Stimulated activated CD4-positive, alpha-beta T cell treated with anti-CD3 and anti-CD28 coated beads, Interleukin-1b, Interleukin-23, amount 100 ng/mL, for 4 hours (primary cell): ENCODE results near the gene DRAM1.
A peak's percentile ranks its signal among the peaks of the same experiment; 100 is the strongest.
"Not testable (repeated sequence)": the region's sequence is repeated elsewhere in the genome, so short reads cannot be mapped to it uniquely, and the experiment has no call there.

ENCODE experiments used
- DNase-seq, 2 donors: peaks; one replicate each; pipeline ENCODE4 v3.0.0-alpha.2; 2020; ENCODE audit warnings: low read depth in 2 of 2

The DRAM1 gene, protein sequence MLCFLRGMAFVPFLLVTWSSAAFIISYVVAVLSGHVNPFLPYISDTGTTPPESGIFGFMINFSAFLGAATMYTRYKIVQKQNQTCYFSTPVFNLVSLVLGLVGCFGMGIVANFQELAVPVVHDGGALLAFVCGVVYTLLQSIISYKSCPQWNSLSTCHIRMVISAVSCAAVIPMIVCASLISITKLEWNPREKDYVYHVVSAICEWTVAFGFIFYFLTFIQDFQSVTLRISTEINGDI

DNA sequence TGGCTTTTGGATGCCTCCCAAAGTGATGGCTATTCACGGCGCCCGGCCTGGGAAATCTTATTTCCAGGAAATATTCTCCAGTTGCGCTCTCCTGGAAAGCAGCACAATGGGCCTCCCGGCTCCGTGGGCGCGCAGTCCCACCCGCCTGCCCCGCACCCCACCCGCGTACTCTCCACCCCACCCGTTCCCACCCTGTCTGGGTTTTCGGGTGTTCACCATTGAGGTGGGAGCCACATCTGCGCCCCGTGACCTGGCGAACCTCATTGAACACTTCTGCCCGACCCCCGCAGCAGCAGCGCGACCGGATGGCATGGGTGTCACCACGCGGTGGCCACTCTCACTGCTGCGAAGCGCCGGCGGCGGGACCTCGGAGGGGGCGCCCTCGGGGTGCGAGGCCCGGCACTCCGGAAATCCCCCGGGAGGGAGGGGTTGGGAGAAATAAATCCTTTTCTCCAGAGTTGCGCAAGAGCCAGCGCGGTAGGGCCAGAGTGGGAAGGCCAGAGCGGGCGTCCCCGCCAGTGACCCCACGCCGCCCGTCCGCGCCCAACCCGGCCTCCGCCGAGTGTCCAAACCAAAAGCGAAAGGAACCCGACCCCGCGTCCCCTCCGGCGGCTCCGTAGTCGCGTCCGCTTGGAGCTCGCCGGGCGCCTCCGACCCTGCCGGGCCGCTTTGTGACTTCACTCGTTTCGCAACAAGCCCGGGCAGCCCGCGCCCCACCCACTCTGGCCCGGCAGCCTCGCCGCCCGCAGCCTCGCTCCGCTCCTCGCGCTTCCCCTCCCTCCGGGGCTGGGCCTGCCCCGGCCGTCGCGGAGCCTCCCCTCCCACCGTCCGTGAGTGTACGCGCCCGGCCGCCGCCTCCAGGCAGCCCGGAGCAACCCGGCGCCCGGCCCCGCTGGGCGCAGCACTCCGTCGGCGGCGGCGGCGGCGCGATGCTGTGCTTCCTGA, at the start of gene DRAM1:
Gene DRAM1 (plus strand): TSS at position 720 of the 945 bp plus-strand sequence. CDS start 210 bp downstream, at position 930.
- DNase-seq: peak; percentile 50 to 65

DNA sequence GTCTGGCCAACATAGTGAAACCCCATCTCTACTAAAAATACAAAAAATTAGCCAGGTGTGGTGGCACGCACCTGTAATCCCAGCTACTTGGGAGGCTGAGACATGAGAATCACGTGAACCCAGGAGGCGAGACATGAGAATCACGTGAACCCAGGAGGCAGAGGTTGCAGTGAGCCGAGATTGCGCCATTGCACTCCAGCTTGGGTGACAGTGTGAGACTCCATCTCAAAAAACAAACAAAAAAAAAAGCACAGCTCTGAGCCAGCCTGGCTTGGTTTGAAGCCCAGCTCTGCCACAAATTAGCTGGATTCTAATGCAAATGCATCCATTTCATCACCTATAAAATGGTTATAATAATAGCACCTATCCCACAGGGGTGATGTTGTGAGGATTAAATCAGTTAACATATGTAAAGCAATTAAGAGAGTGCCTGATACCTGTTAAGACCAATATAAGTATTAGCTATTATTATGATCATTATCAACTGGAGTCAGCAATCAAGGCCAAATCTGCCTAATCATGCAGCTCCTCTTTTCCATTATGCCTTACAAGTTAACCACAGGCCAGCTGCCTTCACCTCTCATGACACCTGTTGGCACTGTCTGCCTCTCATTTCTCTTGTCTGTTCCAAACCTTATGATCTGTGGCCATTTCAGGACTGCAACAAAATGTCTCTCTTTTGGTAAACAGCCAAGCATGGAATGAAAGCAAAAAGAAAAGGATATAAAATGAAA, 48.8 kb upstream of the DRAM1 start:
- DNase-seq: no peak

DNA sequence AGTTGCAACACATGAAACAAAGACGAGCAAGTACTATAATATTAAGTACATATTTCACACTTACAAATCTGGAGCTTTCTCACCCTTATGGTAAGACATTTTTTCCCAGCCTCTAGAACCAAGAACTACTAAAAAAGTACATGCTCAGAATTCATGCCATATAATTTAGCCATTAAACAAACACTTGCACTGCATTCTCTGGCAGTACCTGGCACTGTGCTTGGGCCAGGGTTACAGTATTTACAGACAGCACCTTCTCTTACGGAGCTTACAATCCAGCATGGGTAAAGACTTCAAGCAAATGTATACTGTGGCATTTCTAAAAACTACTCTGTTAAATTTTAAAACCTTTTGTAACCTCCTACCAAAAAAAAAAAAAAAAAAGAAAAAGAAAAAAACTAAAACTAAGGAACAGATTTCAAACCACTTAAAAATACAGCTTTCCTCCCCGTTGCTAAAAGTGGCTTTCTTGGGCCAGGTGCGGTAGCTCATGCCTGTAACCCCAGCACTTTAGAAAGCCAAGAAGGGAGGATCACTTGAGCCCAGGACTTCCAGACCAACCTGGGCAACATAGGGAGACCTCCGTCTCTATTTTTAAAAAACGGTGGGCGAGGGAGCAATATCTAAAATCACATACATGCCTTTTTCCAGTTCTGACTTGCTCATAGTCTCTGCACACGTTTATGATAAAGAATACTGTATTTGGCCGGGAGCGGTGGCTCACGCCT, 47.6 kb upstream of the DRAM1 start:
- DNase-seq: no peak

DNA sequence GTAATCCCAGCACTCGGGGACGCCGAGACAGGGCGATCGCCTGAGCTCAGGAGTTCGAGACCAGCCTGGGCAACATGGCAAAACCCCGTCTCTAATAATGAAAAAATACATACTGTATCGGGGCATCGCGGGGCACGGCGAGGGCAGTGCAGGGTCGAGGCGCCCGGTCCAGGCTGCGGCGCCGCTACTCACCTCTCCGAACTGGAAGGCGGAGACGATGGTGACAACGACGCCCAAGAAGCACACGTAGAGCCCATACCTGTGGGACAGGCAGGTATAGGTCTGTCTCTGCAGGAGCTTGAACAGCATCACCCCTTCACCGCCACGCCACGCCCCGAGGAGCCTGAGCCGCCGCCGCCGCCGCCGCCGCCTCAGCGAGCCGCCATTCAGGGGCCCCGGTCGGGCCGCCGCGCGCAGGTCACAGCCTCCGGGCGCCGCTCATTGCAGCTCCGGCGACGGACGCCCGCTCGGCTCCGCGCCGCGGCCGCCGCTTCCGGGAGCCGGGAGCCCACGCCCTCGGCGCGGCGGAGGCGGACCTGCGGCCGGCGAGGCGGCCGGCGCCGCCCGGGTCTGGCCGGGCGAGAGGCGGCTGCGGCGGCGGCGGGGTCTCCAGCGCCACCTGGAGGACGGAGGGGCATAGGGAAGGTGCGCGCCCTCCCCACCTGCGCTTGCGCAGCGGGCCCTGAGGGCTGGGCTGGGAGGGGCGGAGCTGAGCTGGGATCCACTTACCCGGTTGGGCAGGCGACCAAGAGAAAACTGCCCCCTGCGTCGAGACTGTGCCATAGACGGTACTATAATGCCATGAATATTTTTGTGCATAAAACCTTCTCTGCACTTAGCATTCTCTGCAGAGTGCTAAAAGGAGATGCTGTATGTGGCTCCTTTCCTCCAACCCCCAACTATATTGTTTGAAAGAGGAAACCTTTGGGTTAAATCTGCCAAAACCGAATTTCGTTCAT, 46.7 kb upstream of the DRAM1 start, which contains the start of gene GNPTAB:
Gene GNPTAB (minus strand): TSS at position 593 of the 959 bp plus-strand sequence. CDS start 284 bp downstream, at position 309.
- DNase-seq: peak; percentile 94

DNA sequence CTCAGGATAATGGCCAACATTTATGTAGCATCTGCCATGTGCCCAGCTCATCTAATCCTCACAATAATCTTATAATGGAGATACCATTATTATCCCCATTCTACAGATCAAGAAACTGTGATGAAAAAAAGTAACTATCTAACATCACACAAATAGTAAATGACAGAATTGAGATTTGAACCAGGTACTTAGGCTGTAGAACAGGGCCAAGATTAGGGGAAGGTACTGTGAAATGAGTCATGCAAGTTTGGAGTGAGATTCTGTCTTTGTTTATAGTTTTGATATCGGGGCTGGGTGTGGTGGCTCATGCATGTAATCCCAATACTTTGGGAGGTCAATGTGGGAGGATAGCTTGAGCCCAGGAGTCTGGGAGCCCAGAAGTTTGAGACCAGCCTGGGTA, 45.4 kb upstream of the DRAM1 start:
- DNase-seq: no peak

DNA sequence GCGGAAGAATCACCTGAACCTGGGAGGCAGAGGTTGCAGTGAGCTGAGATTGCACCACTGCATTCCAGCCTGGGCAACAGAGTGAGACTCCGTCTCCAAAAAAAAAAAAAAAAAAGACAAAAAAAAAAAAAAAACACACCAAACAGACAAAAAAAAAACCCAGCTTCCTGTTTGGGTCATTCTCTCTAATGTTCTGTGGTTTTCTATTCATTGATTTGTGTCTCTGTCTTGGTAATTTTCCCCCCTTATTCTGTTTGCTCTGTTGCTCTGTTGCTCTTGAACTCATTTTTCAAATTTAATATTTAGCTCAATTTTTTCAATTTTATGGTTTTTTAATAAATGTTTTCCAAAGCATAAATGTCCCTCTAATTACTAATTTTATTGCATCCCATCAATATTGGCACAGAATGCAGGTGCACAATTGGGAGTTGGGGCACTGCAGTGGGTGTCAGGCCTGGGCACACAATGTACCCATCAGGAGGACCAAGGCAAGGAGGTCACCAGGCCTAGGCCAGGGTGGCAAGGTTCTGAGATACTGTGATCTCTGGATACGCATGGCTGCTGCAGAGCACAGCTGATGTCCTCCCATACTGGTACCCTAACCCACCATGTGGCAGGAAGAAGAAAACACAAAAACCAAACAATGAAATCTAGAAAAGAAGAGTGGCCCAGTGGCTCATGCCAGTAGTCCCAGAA, 38.6 kb upstream of the DRAM1 start:
- DNase-seq: no peak

DNA sequence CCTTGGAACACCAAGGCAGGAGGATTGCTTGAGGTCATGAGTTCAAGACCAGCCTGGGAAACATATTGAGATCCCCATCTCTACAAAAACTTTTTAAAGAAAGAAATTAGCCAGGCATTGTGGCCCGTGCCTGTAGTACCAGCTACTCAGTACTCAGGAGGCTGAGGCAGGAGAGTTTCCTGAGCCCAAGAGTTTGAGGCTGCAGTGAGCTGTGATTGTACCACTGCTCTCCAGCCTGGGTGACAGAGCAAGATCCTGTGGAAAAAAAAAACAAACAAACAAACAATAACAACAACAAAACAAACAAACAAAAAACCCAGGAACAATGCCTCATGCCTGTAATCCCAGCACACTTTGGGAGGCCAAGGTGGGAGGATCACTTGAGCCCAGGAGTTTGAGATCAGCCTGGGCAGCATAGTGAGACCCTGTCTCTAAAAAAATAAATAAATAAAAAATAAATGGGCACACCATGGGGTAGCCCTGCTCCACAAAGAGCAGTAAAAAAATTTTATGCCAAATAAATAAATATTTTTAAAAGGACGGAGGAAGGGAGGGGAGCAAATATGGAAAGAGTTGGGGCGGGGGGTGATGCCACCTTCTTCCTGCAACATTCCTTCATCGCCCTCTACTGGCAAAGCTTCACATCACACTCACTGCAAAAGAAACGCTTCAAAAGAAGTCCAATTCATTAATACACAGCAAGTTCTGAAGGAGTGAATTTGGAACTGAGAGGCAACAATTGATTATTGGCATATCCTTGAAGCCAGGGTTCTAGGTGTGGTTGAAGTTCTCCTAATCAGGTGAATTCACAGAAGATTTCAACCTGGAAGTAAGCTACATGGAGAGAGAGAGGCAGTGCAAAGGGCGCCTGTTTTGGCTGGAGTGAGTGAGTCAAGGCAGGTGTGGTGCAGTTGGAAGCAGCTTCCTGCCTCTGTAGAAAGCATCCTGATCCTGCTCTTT, 37.8 kb upstream of the DRAM1 start:
- peak; percentile 39 to 66 for DNase-seq

DNA sequence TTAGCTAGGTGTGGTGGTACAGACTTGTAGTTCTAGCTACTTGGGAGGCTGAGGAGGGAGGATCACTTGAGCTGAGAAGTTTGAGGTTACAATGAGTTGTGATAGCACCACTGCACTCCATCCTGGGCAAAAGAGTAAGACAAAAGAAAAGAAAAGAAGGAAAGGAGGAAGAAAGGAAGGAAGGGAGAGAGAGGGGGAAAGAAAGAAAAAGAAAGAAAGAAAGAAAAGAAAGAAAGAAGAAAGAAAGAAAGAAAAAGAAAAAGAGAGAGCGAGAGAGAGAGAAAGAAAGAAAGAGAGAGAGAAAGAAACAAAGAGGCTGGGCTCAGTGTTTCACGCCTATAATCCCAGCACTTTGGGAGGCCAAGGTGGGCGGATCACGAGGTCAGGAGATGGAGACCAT, 36.3 kb upstream of the DRAM1 start:
- no peak for DNase-seq

DNA sequence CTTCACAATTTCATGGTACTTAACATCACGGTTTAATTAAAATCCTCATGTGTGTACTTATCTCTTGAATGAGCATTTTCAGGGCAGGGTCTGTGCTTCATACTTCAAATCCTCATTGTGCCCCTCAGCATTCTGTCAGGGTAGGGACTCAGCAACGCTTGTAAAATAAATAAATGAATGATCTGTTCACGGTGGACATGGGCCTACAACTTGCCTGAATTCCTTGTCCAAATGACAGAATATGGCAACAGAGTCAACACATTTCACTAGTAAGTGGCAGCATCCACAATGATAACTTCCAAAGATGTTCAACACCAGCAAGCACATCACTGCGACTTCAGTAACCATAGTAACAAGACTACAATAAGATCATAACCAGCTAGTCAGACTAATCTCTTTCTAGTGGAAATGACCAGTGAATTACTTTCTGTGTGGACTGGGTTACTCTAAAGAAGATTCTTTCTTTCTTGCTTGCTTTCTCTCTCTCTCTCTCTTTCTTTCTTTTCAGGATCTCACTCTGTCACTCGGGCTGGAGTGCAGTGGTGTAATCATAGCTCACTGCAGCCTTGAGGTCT, 32.2 kb upstream of the DRAM1 start:
- no peak for DNase-seq

DNA sequence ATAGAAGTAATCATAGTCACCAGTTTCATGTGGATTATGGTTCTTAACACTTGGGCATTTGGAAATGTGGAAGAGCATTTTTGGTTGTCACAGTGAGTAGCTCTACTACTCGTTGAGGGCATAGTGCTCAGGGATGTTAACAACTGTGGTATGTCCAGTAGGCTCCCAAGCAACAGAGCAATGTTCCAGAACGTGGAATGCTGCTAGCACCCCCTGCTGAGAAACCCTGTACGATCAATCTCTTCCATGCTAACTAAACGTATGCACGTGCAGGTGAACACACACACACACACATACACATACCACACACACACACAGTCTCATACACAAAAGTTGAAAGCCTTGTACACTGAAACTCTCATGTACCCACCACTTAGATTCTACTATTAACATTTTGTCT, 30.1 kb upstream of the DRAM1 start:
- no peak for DNase-seq

DNA sequence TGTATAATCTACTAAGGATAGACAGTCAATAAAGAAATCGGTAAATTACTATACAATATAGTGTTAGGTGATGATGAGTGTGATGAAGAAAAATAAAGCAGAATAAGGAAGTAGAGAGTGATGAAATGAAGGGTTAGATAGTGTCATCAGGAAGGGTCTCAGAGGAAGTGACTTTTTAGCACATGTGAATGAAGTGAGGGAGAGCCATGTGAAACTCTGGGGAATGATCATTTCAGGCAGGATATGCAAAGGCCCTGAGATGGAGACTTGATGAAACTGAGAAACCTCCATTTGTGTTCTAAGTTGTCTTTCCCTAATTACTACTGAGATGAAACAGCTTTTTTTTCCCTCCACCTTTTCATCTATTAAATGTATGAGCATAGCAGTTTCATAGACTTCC, 27.2 kb upstream of the DRAM1 start:
- no peak for DNase-seq

DNA sequence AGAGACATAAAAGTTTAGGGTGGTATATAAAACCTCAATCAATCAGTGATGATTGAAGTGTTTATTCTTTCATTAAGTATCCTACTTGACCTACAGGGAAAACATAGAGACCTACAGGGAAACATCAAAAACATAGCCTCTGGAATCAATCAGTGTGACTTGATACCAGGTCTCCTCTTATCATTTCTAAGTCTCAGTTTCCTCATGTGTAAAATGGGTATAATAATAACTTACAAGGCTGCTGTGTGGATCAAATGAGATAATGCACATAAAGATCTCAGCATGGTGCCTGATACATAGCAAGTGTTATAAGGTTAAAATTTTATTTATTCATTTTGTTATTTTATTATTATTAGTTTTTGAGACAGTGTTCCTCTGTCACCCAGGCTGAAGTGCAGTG, 24.4 kb upstream of the DRAM1 start:
- no peak for DNase-seq

DNA sequence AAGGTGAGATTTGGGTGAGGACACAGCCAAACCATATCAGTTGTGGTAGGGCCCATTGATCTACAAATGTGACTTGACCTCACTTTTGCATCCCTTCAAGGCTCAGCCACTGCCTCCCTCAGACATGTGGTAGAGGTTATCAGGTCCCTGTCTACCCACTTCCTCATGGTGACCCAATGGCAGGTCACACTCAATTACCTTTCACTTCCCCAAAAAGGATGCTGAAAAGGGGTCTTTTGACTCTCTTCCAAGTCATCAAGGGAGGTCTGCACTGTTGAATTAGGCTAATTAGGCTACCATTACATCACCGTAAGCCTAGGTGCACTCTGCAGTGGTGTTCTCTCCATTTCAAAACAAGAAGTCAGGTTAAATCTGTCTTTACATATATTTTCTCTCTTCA, 22.6 kb upstream of the DRAM1 start:
- no peak for DNase-seq

DNA sequence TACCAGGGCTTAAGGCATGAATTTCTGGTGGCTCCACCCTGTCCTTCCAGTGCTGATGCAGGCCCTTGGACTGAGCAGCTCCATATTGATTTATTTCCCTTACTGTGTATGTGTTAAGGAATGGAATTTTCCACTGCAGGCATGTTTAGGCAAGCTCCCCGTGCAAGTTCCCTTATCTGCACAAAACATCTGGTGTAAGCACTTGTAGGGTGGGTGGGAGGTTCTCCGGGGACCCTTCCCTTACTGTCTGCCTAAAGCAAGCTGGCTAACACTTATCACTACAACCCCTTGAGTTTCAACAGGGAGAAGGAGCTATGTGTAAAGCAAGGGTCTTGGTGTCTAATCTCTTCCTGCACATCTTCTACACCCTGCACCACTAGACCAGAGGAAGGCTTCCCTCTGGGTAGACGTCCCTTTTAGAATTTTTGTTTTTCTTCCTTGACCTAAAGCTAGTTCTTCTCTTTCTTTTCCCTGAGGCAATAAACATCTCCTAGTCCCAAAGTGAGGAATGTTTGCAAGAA, 22.0 kb upstream of the DRAM1 start:
- no peak for DNase-seq

DNA sequence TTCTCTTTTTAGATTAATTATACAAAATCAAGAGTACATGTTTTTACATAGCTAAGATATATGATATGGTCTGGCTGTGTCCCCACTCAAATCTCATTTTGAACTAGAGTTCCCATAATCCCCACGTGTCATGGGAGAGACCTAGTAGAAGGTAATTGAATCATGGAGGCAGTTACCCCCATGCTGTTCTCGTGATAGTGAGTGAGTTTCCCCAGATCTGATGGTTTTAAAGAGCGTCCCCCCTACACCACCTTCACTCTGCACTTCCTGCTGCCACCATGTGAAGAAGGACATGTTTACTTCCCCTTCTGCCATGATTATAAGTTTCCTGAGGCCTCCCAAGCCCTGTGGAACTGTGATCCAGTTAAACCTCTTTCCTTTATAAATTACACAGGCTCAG, 21.4 kb upstream of the DRAM1 start:
- no peak for DNase-seq

DNA sequence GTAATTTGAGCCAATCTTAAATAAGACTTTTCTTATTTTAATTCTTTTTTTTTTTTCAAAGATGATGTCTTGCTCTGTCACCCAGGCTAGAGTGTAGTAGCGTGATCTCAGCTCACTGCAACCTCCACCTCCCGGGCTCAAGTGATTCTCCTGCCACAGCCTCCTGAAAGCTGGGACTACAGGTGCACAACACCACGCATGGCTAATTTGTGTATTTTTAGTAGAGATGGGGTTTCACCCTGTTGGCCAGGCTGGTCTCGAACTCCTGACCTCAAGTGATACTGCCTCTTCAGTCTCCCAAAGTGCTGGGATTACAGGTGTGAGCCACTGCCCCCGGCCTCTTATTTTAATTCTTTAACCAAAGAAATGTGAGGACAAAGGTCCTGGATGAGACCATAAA, 20.8 kb upstream of the DRAM1 start:
- not testable (repeated sequence) for DNase-seq

DNA sequence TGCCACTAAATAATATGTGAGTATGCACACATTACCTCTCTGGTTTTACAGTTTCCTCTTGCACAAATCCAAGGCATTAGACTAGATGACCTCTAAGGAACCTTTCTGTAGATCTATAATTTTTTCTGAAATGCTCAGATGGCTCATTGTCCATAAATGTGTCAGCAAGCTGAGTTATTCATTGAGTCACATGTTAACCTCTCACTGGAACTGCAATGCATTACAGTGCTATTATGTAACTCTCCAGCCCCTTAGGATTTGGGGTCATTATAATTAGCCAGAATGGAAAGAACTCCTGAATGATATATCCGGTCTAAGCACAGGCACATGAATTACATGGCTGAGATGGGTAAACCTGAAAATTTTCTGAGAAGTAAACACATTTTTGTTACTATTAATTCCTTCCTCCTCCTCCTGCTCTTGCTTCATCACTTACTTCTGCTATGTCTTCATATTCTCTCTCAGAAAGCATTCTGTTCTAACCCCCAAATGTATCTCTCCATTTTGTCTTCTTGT, 20.3 kb upstream of the DRAM1 start:
- DNase-seq: no peak

DNA sequence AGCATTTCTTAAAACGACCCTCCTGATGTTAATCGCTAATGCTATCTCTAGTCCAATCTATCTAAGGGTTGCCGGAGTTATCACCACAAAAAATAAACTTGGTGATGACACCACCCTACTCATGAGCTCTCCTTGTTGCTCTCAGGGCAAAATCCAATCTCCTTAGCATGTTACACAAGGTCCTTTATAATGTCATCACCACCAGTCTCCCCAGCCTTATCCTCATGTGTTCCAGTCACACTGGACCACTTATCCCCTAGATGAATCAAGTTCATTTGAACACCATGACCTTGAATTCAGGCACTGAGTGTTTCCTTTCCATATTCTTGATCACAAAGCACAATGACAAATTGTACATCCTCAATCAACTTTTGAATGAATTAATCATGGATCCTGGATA, 19.0 kb upstream of the DRAM1 start:
- DNase-seq: no peak
